Measurements from ENCODE around the gene FRMD7.

GRCh38 chrX:132144061-132144460, 16.2 kb upstream of the FRMD7 start:
- no peak for TF ChIP-seq MAX (IDR thresholded peaks at IDR 0.05; ENCODE audit: low read depth, low read length)
- no peak for TF ChIP-seq CTCF (IDR thresholded peaks at IDR 0.05; ENCODE audit: low read depth, low read length)
- no peak for TF ChIP-seq MYC (IDR thresholded peaks at IDR 0.05; ENCODE audit: low read depth, low read length)
